ENCODE data around the gene EPN2. TPM values are rescaled to one million over a fixed set of nuclear protein-coding genes. Genes with fewer than 3 reads are reported as not detected.
"Not testable (repeated sequence)": the region's sequence is repeated elsewhere in the genome, so short reads cannot be mapped to it uniquely, and the experiment has no call there.

EPN2 gene
- total RNA-seq, 2 experiments from 2014 or later: 11.9 to 12.3 TPM

GRCh38 chr17:19203429-19203828, 33.7 kb upstream of the EPN2 start:
- H3K36me3 Mint-ChIP-seq (ENCODE audit: low read depth); H3K4me1 Mint-ChIP-seq (ENCODE audit: low read depth); H3K27me3 Mint-ChIP-seq; H3K4me3 ChIP-seq (ENCODE audit: low read length); H3K9me3 Mint-ChIP-seq; intact Hi-C loops (cut with DNase I, micrococcal nuclease); ATAC-seq (ENCODE audit: poor library complexity); H3K9me3 ChIP-seq (ENCODE audit: control insufficient read depth in 1 of 2, insufficient read depth in 1 of 2, low read length in 2 of 2); POLR2A ChIA-PET; DNase-seq; H3K4me3 Mint-ChIP-seq; H3K27me3 ChIP-seq (ENCODE audit: control insufficient read depth in 1 of 2, insufficient read depth in 2 of 2, low read length in 2 of 2); CTCF ChIA-PET; H3K27ac ChIP-seq (ENCODE audit: low read depth in 1 of 2, low read length in 2 of 2); H3K36me3 ChIP-seq (ENCODE audit: insufficient read depth, low read length); H3K27ac Mint-ChIP-seq; H3K4me1 ChIP-seq (ENCODE audit: insufficient read depth, low read length): not testable (repeated sequence)

- intact Hi-C loops (cut with DNase I, micrococcal nuclease); H3K27me3 ChIP-seq (ENCODE audit: control insufficient read depth in 1 of 2, insufficient read depth in 2 of 2, low read length in 2 of 2); POLR2A ChIA-PET; CTCF ChIA-PET; H3K4me3 Mint-ChIP-seq; H3K4me3 ChIP-seq (ENCODE audit: low read length); H3K27me3 Mint-ChIP-seq; H3K4me1 ChIP-seq (ENCODE audit: insufficient read depth, low read length); H3K9me3 ChIP-seq (ENCODE audit: control insufficient read depth in 1 of 2, insufficient read depth in 1 of 2, low read length in 2 of 2); H3K9me3 Mint-ChIP-seq; DNase-seq; H3K4me1 Mint-ChIP-seq (ENCODE audit: low read depth); H3K36me3 ChIP-seq (ENCODE audit: insufficient read depth, low read length); H3K27ac ChIP-seq (ENCODE audit: low read depth in 1 of 2, low read length in 2 of 2); H3K27ac Mint-ChIP-seq; H3K36me3 Mint-ChIP-seq (ENCODE audit: low read depth): not testable (repeated sequence)
- peak; percentile 32 for ATAC-seq (ENCODE audit: poor library complexity)
Observed at GRCh38 chr17:19215074-19215860, 21.9 kb upstream of the EPN2 start.

- DNase-seq; H3K4me3 Mint-ChIP-seq; H3K9me3 ChIP-seq (ENCODE audit: control insufficient read depth in 1 of 2, insufficient read depth in 1 of 2, low read length in 2 of 2); H3K27me3 ChIP-seq (ENCODE audit: control insufficient read depth in 1 of 2, insufficient read depth in 2 of 2, low read length in 2 of 2); POLR2A ChIA-PET; CTCF ChIA-PET; H3K4me1 ChIP-seq (ENCODE audit: insufficient read depth, low read length); H3K27ac ChIP-seq (ENCODE audit: low read depth in 1 of 2, low read length in 2 of 2); intact Hi-C loops (cut with DNase I, micrococcal nuclease); H3K4me1 Mint-ChIP-seq (ENCODE audit: low read depth); H3K4me3 ChIP-seq (ENCODE audit: low read length); H3K9me3 Mint-ChIP-seq; H3K36me3 Mint-ChIP-seq (ENCODE audit: low read depth); H3K27ac Mint-ChIP-seq; H3K27me3 Mint-ChIP-seq; H3K36me3 ChIP-seq (ENCODE audit: insufficient read depth, low read length): not testable (repeated sequence)
- ATAC-seq (ENCODE audit: poor library complexity): peak; percentile 68
Observed at GRCh38 chr17:19216148-19216926, 20.8 kb upstream of the EPN2 start.

- intact Hi-C loops (cut with DNase I, micrococcal nuclease); H3K4me1 ChIP-seq (ENCODE audit: insufficient read depth, low read length); ATAC-seq (ENCODE audit: poor library complexity); POLR2A ChIA-PET; H3K4me1 Mint-ChIP-seq (ENCODE audit: low read depth); CTCF ChIA-PET; H3K36me3 Mint-ChIP-seq (ENCODE audit: low read depth); H3K36me3 ChIP-seq (ENCODE audit: insufficient read depth, low read length); H3K4me3 ChIP-seq (ENCODE audit: low read length); H3K27ac ChIP-seq (ENCODE audit: low read depth in 1 of 2, low read length in 2 of 2); H3K4me3 Mint-ChIP-seq; H3K27me3 ChIP-seq (ENCODE audit: control insufficient read depth in 1 of 2, insufficient read depth in 2 of 2, low read length in 2 of 2); H3K9me3 Mint-ChIP-seq; DNase-seq; H3K27me3 Mint-ChIP-seq; H3K9me3 ChIP-seq (ENCODE audit: control insufficient read depth in 1 of 2, insufficient read depth in 1 of 2, low read length in 2 of 2); H3K27ac Mint-ChIP-seq: not testable (repeated sequence)
Observed at GRCh38 chr17:19218914-19219313, 18.3 kb upstream of the EPN2 start.

DNA sequence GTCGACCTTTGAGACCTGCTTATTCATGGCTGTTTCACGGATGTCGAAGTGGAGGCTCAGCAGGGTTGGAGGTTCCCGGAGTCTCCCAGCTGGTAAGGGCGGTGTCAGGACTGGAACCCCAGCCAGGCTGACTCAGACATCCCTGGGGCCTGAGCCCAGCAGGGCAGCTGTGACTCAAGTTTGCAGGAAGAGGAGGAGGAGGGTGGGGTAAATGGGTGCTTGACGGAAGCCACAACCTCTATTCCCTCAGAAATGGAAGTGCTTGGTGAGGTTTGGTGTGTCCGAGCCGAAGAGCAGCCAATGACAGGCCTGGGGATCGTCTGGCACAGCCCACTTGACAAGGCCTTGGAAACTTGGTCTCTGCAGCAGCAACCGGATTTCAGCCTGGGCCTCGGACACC, 17.8 kb upstream of the EPN2 start:
- ATAC-seq (ENCODE audit: poor library complexity); H3K4me1 ChIP-seq (ENCODE audit: insufficient read depth, low read length); H3K4me1 Mint-ChIP-seq (ENCODE audit: low read depth); CTCF ChIA-PET; DNase-seq; H3K36me3 Mint-ChIP-seq (ENCODE audit: low read depth); H3K27me3 Mint-ChIP-seq; H3K9me3 Mint-ChIP-seq; H3K27me3 ChIP-seq (ENCODE audit: control insufficient read depth in 1 of 2, insufficient read depth in 2 of 2, low read length in 2 of 2); H3K4me3 ChIP-seq (ENCODE audit: low read length); POLR2A ChIA-PET; H3K27ac Mint-ChIP-seq; H3K27ac ChIP-seq (ENCODE audit: low read depth in 1 of 2, low read length in 2 of 2); H3K36me3 ChIP-seq (ENCODE audit: insufficient read depth, low read length); H3K4me3 Mint-ChIP-seq; intact Hi-C loops (cut with DNase I, micrococcal nuclease); H3K9me3 ChIP-seq (ENCODE audit: control insufficient read depth in 1 of 2, insufficient read depth in 1 of 2, low read length in 2 of 2): not testable (repeated sequence)

DNA sequence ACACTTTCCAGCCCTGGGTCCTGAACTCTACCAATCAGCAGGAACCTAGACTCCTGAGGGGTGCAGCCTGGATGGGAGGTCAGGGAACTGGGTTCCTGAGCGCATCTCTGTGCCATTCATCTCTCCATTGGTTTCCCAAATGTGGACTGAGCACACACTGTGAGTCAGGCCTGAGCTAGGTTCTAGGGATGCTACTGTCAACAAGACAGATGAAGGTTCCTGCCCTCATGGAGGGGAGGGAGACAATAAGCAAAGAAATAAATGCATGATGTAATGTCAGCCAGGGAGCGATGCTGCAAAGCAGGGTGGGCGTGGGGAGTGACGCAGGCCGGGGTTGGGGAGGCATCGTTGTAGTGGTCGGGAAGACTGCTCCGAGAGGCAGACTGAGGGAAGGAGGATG, 17.0 kb upstream of the EPN2 start:
- CTCF ChIA-PET; H3K9me3 Mint-ChIP-seq; H3K27me3 Mint-ChIP-seq; H3K4me1 Mint-ChIP-seq (ENCODE audit: low read depth); H3K27me3 ChIP-seq (ENCODE audit: control insufficient read depth in 1 of 2, insufficient read depth in 2 of 2, low read length in 2 of 2); intact Hi-C loops (cut with DNase I, micrococcal nuclease); H3K36me3 ChIP-seq (ENCODE audit: insufficient read depth, low read length); ATAC-seq (ENCODE audit: poor library complexity); H3K4me1 ChIP-seq (ENCODE audit: insufficient read depth, low read length); POLR2A ChIA-PET; H3K9me3 ChIP-seq (ENCODE audit: control insufficient read depth in 1 of 2, insufficient read depth in 1 of 2, low read length in 2 of 2); H3K27ac Mint-ChIP-seq; H3K36me3 Mint-ChIP-seq (ENCODE audit: low read depth); H3K27ac ChIP-seq (ENCODE audit: low read depth in 1 of 2, low read length in 2 of 2); H3K4me3 ChIP-seq (ENCODE audit: low read length); H3K4me3 Mint-ChIP-seq; DNase-seq: not testable (repeated sequence)
